Suprapubic skin (tissue), 4 donors: ENCODE results near the gene UGGT1.

ENCODE experiments used
- CTCF ChIP-seq, 2 donors: fragments of 200-600 bp in 1 of 2; fragments of 450-650 bp in 1 of 2; sonication (generic) in 1 of 2; IDR thresholded peaks; one replicate each; pipeline ENCODE4 v1.5.1; 2016 to 2019; ENCODE audit warnings: antibody characterized with exemption in 2 of 2, mild to moderate bottlenecking in 1 of 2, moderate library complexity in 1 of 2
- EP300 ChIP-seq: sonication (generic); formaldehyde crosslinking; IDR thresholded peaks from one replicate; pipeline ENCODE4 v1.6.1; 2017; ENCODE audit warnings: antibody characterized with exemption
- POLR2A ChIP-seq, 2 donors: fragments of 450-650 bp; IDR thresholded peaks; one replicate each; pipeline ENCODE4 v1.6.1; 2017; ENCODE audit warnings: antibody characterized with exemption in 2 of 2, mild to moderate bottlenecking in 2 of 2, moderate library complexity in 2 of 2
- POLR2AphosphoS5 ChIP-seq, 3 donors: sonication (generic); formaldehyde crosslinking; IDR thresholded peaks; one replicate each; pipeline ENCODE4 v1.6.1; 2017; ENCODE audit warnings: antibody characterized with exemption in 3 of 3

- TF ChIP-seq POLR2A (IDR thresholded peaks at IDR 0.05) (no peak), CTCF (IDR thresholded peaks at IDR 0.05) (no peak), POLR2AphosphoS5 (IDR thresholded peaks at IDR 0.05) (no peak), EP300 (no peak)
Measured at GRCh38 chr2:128237081-128237534, 146.1 kb downstream of the UGGT1 start.
